Measurements from ENCODE around the gene HDC. TPM values are rescaled to one million over a fixed set of nuclear protein-coding genes. Genes with fewer than 3 reads are reported as not detected.
A peak's percentile ranks its signal among the peaks of the same experiment; 100 is the strongest.

HDC gene
- total and polyA plus RNA-seq, 2 of the 13 experiments (the other 11 are each of a cell fraction or from before 2014, with no cell fraction given), result not detected

- no peaks in the 10 kb centered on the region for H3K36me3 ChIP-seq (replicated peaks in 1 of 2; ENCODE audit: control insufficient read depth in 1 of 2, insufficient read depth in 2 of 2, low read length in 2 of 2)
- peak overlapping the region; percentile 57 for H2AFZ ChIP-seq (ENCODE audit: low read length)
- ChIA-PET CTCF (ENCODE audit: low intra/inter-chr PET ratio, low total read pairs) (no interaction called here), POLR2A (no interaction called here)
- 81% methylated on average over 10 of the region's 14 CpGs for WGBS (ENCODE audit: low lambda C conversion rate)
- intact Hi-C loops (cut with micrococcal nuclease; ENCODE audit: unreplicated experiment), result no loop called here
- no peak for TF ChIP-seq NR1H2 (CRISPR knock-in tag; IDR thresholded peaks at IDR 0.05; ENCODE audit: borderline replicate concordance, low read depth)
- TF ChIP-seq ARID5B (CRISPR knock-in tag; IDR thresholded peaks at IDR 0.05), result no peak
- ATAC-seq (peak; percentile 41), DNase-seq (ENCODE audit: low spot score) (no peak), FAIRE-seq (no peak)
- H3K4me1 ChIP-seq (ENCODE audit: insufficient read depth, low read length), result peaks cover 64% of the 10 kb centered on the region
- in situ Hi-C loops (cut with HindIII; ENCODE audit: extremely low pct_ligation_motif_present, low pct_unique_long_range_greater_than_20kb), result no loop called here
- peak overlapping the region; percentile 41; the same call in 1 of the 2 replicates for H3K4me2 ChIP-seq (ENCODE audit: low read depth, low read length)
- no TSS peak for BruUV-seq (replicated peaks)
- no peak overlapping the region for H3K9ac ChIP-seq (ENCODE audit: insufficient read depth, low read depth, low read length)
- no peak overlapping the region for H3K27ac ChIP-seq (ENCODE audit: extremely low read length, insufficient read depth, low read length)
- H3K79me2 ChIP-seq (ENCODE audit: insufficient read depth, low read length), result no peaks in the 10 kb centered on the region
- no peaks in the 10 kb centered on the region for H3K27me3 ChIP-seq (ENCODE audit: control insufficient read depth in 1 of 2, insufficient read depth in 2 of 2, low read length in 2 of 2)
- no peaks in the 10 kb centered on the region for H4K20me1 ChIP-seq (ENCODE audit: insufficient read depth, low read length)
- H3K4me3 ChIP-seq (replicated peaks in 1 of 3; ENCODE audit: insufficient read depth in 1 of 3, low read depth in 2 of 3, low read length in 3 of 3), result peak overlapping the region in 1 of 3 experiments; percentile 1; a peak in 1 of 6 replicates
- no peaks in the 10 kb centered on the region for H3K9me3 ChIP-seq (ENCODE audit: low read length)
These were observed 17.5 kb downstream of the HDC start for GRCh38 chr15:50247819-50248655.

- no peak overlapping the region for H3K4me3 ChIP-seq (replicated peaks in 1 of 3; ENCODE audit: insufficient read depth in 1 of 3, low read depth in 2 of 3, low read length in 3 of 3)
- ATAC-seq (no peak), DNase-seq (ENCODE audit: low spot score) (no peak), FAIRE-seq (no peak)
- peaks cover 68% of the 10 kb centered on the region for H3K4me1 ChIP-seq (ENCODE audit: insufficient read depth, low read length)
- H3K9me3 ChIP-seq (ENCODE audit: low read length), result no peaks in the 10 kb centered on the region
- H2AFZ ChIP-seq (ENCODE audit: low read length), result no peak overlapping the region
- no peak overlapping the region for H3K27ac ChIP-seq (ENCODE audit: extremely low read length, insufficient read depth, low read length)
- H3K9ac ChIP-seq (ENCODE audit: insufficient read depth, low read depth, low read length), result no peak overlapping the region
- 69% methylated on average over 2 of the region's 2 CpGs for WGBS (ENCODE audit: low lambda C conversion rate)
- CTCF ChIA-PET (ENCODE audit: low intra/inter-chr PET ratio, low total read pairs), result no interaction called here
- H3K79me2 ChIP-seq (ENCODE audit: insufficient read depth, low read length), result no peaks in the 10 kb centered on the region
- TF ChIP-seq HHEX (CRISPR knock-in tag; IDR thresholded peaks at IDR 0.05) (no peak), ADNP (CRISPR knock-in tag; IDR thresholded peaks at IDR 0.05) (no peak)
- in situ Hi-C loops (cut with HindIII; ENCODE audit: extremely low pct_ligation_motif_present, low pct_unique_long_range_greater_than_20kb), result no loop called here
- BruUV-seq (replicated peaks), result no TSS peak
- no peaks in the 10 kb centered on the region for H3K36me3 ChIP-seq (replicated peaks in 1 of 2; ENCODE audit: control insufficient read depth in 1 of 2, insufficient read depth in 2 of 2, low read length in 2 of 2)
- H4K20me1 ChIP-seq (ENCODE audit: insufficient read depth, low read length), result no peaks in the 10 kb centered on the region
- intact Hi-C loops (cut with micrococcal nuclease; ENCODE audit: unreplicated experiment), result no loop called here
- POLR2A ChIA-PET, result no interaction called here
- H3K4me2 ChIP-seq (ENCODE audit: low read depth, low read length), result no peak overlapping the region
- H3K27me3 ChIP-seq (ENCODE audit: control insufficient read depth in 1 of 2, insufficient read depth in 2 of 2, low read length in 2 of 2), result no peaks in the 10 kb centered on the region
These were observed 18.9 kb downstream of the HDC start for GRCh38 chr15:50246631-50247030.
